Measurements from ENCODE around the gene ABHD12.

The ABHD12 gene

DNA sequence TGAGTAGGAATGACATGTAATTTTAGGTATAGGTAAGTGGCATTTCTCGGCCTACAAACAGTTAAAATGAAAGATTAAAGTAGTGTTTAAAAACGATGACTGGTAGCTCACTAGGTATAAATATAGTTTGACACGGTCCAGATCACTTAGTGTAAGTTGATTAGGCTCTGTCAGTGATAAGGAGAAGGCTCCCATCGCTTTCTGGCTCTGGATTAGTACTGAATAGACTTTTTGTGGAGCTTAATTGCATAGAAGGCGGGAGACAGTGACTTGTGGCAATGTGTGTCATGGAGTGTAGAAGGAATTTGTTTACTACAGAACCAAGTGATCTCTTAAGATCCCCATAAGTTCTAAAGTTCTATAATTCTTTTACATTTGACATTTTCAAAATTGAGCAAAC lies 136.1 kb downstream of the ABHD12 start:
- DNase-seq = no peak

DNA sequence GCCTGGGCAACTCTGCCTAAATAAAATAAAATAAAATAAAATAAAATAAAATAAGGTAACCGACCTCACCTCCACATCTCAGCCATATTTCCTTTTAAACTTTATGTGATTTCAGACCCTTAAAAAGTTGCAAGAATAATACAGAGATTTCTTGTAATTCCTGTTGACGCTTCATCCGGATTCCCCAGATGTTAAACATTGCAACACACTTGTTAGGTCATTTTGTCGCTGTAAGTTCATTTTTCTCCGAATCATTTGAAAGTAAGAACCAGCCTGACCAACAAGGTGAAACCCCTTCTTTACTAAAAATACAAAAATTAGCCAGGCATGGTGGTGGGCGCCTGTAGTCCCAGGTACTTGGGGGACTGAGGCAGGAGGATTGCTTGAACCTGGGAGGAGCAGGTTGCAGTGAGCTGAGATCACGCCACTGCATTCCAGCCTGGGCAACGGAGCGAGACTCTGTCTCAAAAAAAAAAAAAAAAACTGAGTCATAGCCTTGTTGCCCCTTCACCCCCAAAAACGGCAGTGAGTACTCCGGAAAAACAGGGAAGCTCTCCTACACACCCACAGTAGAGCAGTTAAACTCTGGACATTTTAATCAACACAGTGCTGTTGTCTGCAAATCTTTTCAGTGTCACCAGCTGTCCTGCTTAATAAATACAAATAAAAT lies 136.9 kb downstream of the ABHD12 start:
- DNase-seq = no peak

DNA sequence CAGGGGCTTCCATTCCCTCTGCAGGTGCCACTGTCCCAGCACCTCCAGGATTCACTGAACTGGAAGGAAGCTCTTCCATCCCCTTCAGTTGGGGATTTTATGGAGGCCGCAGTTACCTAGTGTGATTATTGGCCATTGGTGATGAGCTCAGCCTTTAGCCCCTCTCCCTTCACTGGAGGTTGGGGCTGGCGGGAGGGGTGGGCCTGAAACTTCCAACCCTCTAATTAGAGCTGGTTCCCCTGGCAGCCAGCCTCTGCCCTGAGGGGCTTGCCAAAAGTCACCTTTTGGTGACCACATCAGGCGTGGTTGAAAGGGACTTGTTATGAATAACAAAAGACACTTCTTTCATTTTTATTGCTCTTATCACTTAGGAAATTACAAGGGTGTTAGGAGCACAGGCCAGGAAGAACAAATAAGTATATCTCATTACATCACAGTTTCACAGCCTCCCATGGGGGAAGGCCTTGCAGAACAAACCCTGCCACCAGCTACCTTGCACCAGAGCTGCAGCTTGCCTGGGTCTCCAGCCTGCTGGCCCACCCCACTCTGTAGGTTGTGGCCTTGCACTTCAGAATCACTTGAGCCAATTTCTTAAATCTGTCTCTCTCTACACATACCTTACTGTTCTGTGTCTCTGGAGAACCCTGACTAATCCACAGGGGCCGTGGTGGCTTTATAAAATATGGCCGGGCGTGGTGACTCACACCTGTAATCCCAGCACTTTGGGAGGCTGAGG lies 137.8 kb downstream of the ABHD12 start:
- peak; percentile 97 for DNase-seq

DNA sequence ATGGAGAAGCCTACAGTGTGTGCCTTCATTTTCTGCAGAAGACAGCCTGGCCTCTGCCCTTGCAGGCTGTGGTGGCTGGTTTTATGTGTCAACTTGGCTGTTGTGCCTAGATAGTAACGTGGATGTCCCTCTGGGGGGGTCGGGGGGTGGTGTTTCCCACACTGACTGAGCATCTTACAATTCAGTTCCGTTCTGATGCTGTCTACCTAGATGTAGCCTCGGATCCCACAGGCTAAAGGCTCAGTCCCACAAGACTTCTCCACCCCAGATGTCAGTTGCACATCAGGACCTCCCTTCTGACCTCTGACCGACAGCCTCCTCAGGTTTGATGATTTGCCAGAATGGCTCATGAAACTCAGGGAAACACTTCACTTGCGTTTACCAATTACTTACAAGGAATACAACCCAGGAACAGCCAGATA lies 138.4 kb downstream of the ABHD12 start:
- peak; percentile 58 for DNase-seq

DNA sequence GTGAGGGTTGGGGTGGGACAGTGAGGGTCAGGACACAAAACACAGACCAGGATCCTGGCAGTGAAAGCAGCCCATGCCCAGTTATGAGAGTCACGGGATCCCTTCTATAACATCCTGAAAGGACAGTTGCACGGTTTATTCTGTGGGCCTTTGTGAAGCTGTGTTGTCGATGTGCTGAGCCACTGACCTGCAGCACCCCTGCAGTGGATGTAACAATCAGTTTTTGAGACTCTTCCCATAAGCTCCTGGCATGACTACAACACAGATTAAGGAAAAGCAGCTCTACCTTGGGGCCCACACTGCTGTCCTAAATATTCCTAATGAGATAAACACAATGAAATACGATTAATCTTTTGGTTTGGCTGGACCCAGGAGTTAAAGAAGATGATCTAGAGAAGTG lies 139.1 kb downstream of the ABHD12 start:
- peak; percentile 42 for DNase-seq

DNA sequence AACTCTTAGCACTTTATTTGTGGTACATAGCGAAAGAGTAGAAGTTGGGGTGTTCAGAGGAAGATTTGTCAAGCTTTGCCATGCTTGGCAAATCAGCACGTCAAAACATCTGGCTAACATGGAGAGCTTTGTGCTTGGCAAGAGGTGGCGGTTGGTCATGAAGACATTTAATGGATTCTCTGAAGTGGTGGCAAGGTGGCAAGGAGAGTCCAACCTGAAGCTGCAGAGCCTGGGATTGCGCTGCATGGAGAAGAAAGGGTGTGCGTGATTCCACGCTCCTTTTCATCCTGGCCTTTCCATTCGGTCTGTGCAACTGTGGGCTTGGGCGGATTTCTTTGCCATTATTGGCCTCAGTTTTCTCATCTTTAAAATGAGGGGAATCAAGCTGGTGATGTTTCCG lies 139.6 kb downstream of the ABHD12 start:
- no peak for DNase-seq

DNA sequence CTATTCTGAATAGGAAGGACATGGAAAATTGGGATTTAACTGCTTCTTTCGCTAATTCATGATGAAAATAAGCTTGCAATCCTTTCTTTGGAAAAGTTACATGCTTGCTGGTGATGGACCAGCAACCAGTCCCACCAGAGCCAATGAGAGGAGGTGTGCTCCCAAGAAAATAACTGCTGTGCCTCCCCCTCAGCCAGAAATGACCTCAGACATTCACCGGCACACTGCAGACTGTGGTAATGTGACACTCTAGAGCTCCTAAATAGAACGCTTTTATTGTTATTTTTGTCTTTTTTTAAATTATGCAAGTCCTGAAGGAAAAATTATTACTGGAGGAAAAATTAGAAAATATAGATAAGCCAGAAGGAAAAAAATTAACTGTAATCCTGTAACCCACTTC lies 140.1 kb downstream of the ABHD12 start:
- DNase-seq = no peak

All from NCI-H69 (cell line).